Ectodermal cell (in vitro differentiated cells): ENCODE results near the gene COX6A2.

ENCODE experiments used
- H3K27ac ChIP-seq: 2 replicates; pipeline ENCODE4 v1.7.0; 2013; ENCODE audit warnings: mild to moderate bottlenecking, low read depth, low read length; ENCODE audit not compliant: insufficient read depth, poor library complexity, severe bottlenecking
- H3K27me3 ChIP-seq: 2 replicates; pipeline ENCODE4 v1.7.0; 2013; ENCODE audit warnings: mild to moderate bottlenecking, low read length; ENCODE audit not compliant: insufficient read depth, control insufficient read depth, poor library complexity, severe bottlenecking
- H3K36me3 ChIP-seq: one replicate; pipeline ENCODE4 v1.7.0; 2013; ENCODE audit warnings: low read length; ENCODE audit not compliant: control insufficient read depth, insufficient read depth
- H3K4me1 ChIP-seq: one replicate; pipeline ENCODE4 v1.7.0; 2013; ENCODE audit warnings: low read length; ENCODE audit not compliant: control insufficient read depth, insufficient read depth
- H3K4me3 ChIP-seq: 2 replicates; pipeline ENCODE4 v1.7.0; 2013; ENCODE audit warnings: low read depth, low read length, control low read depth; ENCODE audit not compliant: insufficient read depth
- H3K9me3 ChIP-seq: 2 replicates; pipeline ENCODE4 v1.7.0; 2013; ENCODE audit warnings: mild to moderate bottlenecking, low read length, moderate library complexity; ENCODE audit not compliant: control insufficient read depth
- WGBS, 2 experiments: methylation state at CpG; one replicate each; pipeline ENCODE4 v1.1.7; 2013; ENCODE audit warnings: missing lambda C conversion rate in 2 of 2; 5-methylcytosine and 5-hydroxymethylcytosine counted together

COX6A2 gene

GRCh38 chr16:31410082-31410481 is 18.1 kb downstream of the COX6A2 start:
- H3K4me3 ChIP-seq: no peak overlapping the region
- H3K27ac ChIP-seq: no peak overlapping the region
- H3K36me3 ChIP-seq: no peaks in the 10 kb centered on the region
- no peaks in the 10 kb centered on the region for H3K4me1 ChIP-seq
- H3K9me3 ChIP-seq: no peaks in the 10 kb centered on the region
- WGBS, 2 experiments: 88 to 90% methylated on average over 9 of the region's 9 CpGs
- H3K27me3 ChIP-seq: no peaks in the 10 kb centered on the region

GRCh38 chr16:31409433-31409832 is 18.7 kb downstream of the COX6A2 start:
- 80 to 84% methylated on average over 3 of the region's 3 CpGs for WGBS, 2 experiments
- no peaks in the 10 kb centered on the region for H3K9me3 ChIP-seq
- no peak overlapping the region for H3K4me3 ChIP-seq
- no peaks in the 10 kb centered on the region for H3K4me1 ChIP-seq
- H3K27ac ChIP-seq: no peak overlapping the region
- H3K36me3 ChIP-seq: no peaks in the 10 kb centered on the region
- no peaks in the 10 kb centered on the region for H3K27me3 ChIP-seq

- H3K36me3 ChIP-seq: no peaks in the 10 kb centered on the region
- H3K4me1 ChIP-seq: no peaks in the 10 kb centered on the region
- no peak overlapping the region for H3K4me3 ChIP-seq
- H3K9me3 ChIP-seq: no peaks in the 10 kb centered on the region
- 88 to 91% methylated on average over 8 of the region's 8 CpGs for WGBS, 2 experiments
- no peaks in the 10 kb centered on the region for H3K27me3 ChIP-seq
- no peak overlapping the region for H3K27ac ChIP-seq
Measured at GRCh38 chr16:31407406-31407805, 20.8 kb downstream of the COX6A2 start.

- Histone ChIP-seq H3K36me3 (no peaks in the 10 kb centered on the region), H3K9me3 (no peaks in the 10 kb centered on the region), H3K4me3 (no peak overlapping the region), H3K27ac (no peak overlapping the region), H3K4me1 (no peaks in the 10 kb centered on the region), H3K27me3 (no peaks in the 10 kb centered on the region)
- WGBS, 2 experiments: 83 to 85% methylated on average over 9 of the region's 9 CpGs
Measured at GRCh38 chr16:31404353-31405064, 23.7 kb downstream of the COX6A2 start.

GRCh38 chr16:31403590-31404352 is 24.4 kb downstream of the COX6A2 start:
- H3K27ac ChIP-seq: no peak overlapping the region
- no peaks in the 10 kb centered on the region for H3K36me3 ChIP-seq
- 89 to 91% methylated on average over 21 of the region's 21 CpGs for WGBS, 2 experiments
- no peaks in the 10 kb centered on the region for H3K4me1 ChIP-seq
- no peaks in the 10 kb centered on the region for H3K9me3 ChIP-seq
- H3K4me3 ChIP-seq: no peak overlapping the region
- H3K27me3 ChIP-seq: no peaks in the 10 kb centered on the region

- no peak overlapping the region for H3K27ac ChIP-seq
- H3K36me3 ChIP-seq: no peaks in the 10 kb centered on the region
- WGBS, 2 experiments: 88 to 96% methylated on average over 1 of the region's 1 CpG
- no peaks in the 10 kb centered on the region for H3K4me1 ChIP-seq
- no peaks in the 10 kb centered on the region for H3K9me3 ChIP-seq
- H3K27me3 ChIP-seq: no peaks in the 10 kb centered on the region
- H3K4me3 ChIP-seq: no peak overlapping the region
Measured at GRCh38 chr16:31402687-31403086, 25.5 kb downstream of the COX6A2 start.

- Histone ChIP-seq H3K36me3 (no peaks in the 10 kb centered on the region), H3K9me3 (no peaks in the 10 kb centered on the region), H3K4me1 (no peaks in the 10 kb centered on the region), H3K4me3 (no peak overlapping the region), H3K27ac (no peak overlapping the region), H3K27me3 (no peaks in the 10 kb centered on the region)
- WGBS, 2 experiments: 89 to 92% methylated on average over 11 of the region's 11 CpGs
Measured at GRCh38 chr16:31401436-31401835, 26.7 kb downstream of the COX6A2 start.

GRCh38 chr16:31400191-31400590 is 28.0 kb downstream of the COX6A2 start:
- Histone ChIP-seq H3K9me3 (no peaks in the 10 kb centered on the region), H3K4me3 (no peak overlapping the region), H3K27me3 (no peaks in the 10 kb centered on the region), H3K36me3 (no peaks in the 10 kb centered on the region), H3K4me1 (no peaks in the 10 kb centered on the region), H3K27ac (no peak overlapping the region)
- 86 to 92% methylated on average over 2 of the region's 2 CpGs for WGBS, 2 experiments

- WGBS, 2 experiments: 82 to 85% methylated on average over 9 of the region's 9 CpGs
- Histone ChIP-seq H3K9me3 (no peaks in the 10 kb centered on the region), H3K27ac (no peak overlapping the region), H3K4me1 (no peaks in the 10 kb centered on the region), H3K36me3 (no peaks in the 10 kb centered on the region), H3K4me3 (no peak overlapping the region), H3K27me3 (no peaks in the 10 kb centered on the region)
Measured at GRCh38 chr16:31397701-31398100, 30.5 kb downstream of the COX6A2 start.

- Histone ChIP-seq H3K36me3 (no peaks in the 10 kb centered on the region), H3K27ac (no peak overlapping the region)
- 94% methylated on average over 18 of the region's 18 CpGs for WGBS, 2 experiments
Measured at GRCh38 chr16:31397096-31397660, 31.0 kb downstream of the COX6A2 start.

More at GRCh38 chr16:31397096-31397660, 31.0 kb downstream of the COX6A2 start:
- H3K4me3 ChIP-seq: no peak overlapping the region
- H3K27me3 ChIP-seq: no peaks in the 10 kb centered on the region
- no peaks in the 10 kb centered on the region for H3K4me1 ChIP-seq
- no peaks in the 10 kb centered on the region for H3K9me3 ChIP-seq
